LHCN-M2 (cell line): ENCODE results near the gene ASZ1. TPM values are rescaled to one million over a fixed set of nuclear protein-coding genes. Genes with fewer than 3 reads are reported as not detected.

Source experiments
- DNase-seq: peaks from one replicate; pipeline ENCODE4 v3.0.0-alpha.2; 2012; ENCODE audit warnings: low read depth
- total RNA-seq: library from RNA; depleted of rRNA; stranded (reverse); fragments of >200 nt; gene quantifications from 2 replicates; pipeline ENCODE4 v1.2.3, GENCODE V29; 2014; rRNA removed

The ASZ1 gene
- total RNA-seq, 1 experiment from 2014 or later: not detected

GRCh38 chr7:117346161-117346560, 81.1 kb downstream of the ASZ1 start:
- DNase-seq: no peak

- DNase-seq: no peak
These were observed 89.3 kb downstream of the ASZ1 start for GRCh38 chr7:117338020-117338419.

GRCh38 chr7:117333168-117333567, 94.1 kb downstream of the ASZ1 start:
- no peak for DNase-seq

GRCh38 chr7:117332031-117332430, 95.3 kb downstream of the ASZ1 start:
- no peak for DNase-seq

- no peak for DNase-seq
These were observed 101.5 kb downstream of the ASZ1 start for GRCh38 chr7:117325836-117326235.

- no peak for DNase-seq
These were observed 102.3 kb downstream of the ASZ1 start for GRCh38 chr7:117324960-117325359.

- DNase-seq: no peak
These were observed 103.2 kb downstream of the ASZ1 start for GRCh38 chr7:117323851-117324711.

- DNase-seq: peak; percentile 21
These were observed 103.9 kb downstream of the ASZ1 start for GRCh38 chr7:117323305-117323850.

GRCh38 chr7:117322741-117323304, 104.5 kb downstream of the ASZ1 start, which contains the start of gene WNT2:
WNT2 (minus strand) TSS chr7:117323058; CDS start chr7:117322989, 69 bp downstream.
- no peak for DNase-seq

- DNase-seq: no peak
These were observed 106.8 kb downstream of the ASZ1 start for GRCh38 chr7:117320523-117320922.

GRCh38 chr7:117319181-117319580, 108.1 kb downstream of the ASZ1 start:
- no peak for DNase-seq

GRCh38 chr7:117313582-117313981, 113.7 kb downstream of the ASZ1 start:
- no peak for DNase-seq

Other genes starting within 250 kb of the ASZ1 start
- gene WNT2, start 104.4 kb downstream of the ASZ1 start, total RNA-seq: not detected in 2 replicates
- gene CFTR, start 52.5 kb upstream of the ASZ1 start, total RNA-seq: not detected in 2 replicates